BJ (cell line): Measurements from ENCODE around the gene UTY. TPM values are rescaled to one million over a fixed set of nuclear protein-coding genes. Genes with fewer than 3 reads are reported as not detected.

Experiments
- CTCF ChIA-PET: fragments of 350-600 bp; formaldehyde crosslinking; extraction: SDS; loops from one replicate; lab custom pipeline; 2021; ENCODE audit warnings: antibody characterized with exemption, inconsistent platforms; lab: Yijun Ruan, JAX
- POLR2A ChIA-PET: fragments of 300-600 bp; sonication (Branson Sonifier 250); formaldehyde crosslinking; extraction: SDS; loops from one replicate; lab custom pipeline; 2021; ENCODE audit warnings: antibody characterized with exemption; lab: Charles Lee
- DNase-seq: peaks from one replicate; pipeline ENCODE4 v3.0.0-alpha.2; 2011; ENCODE audit warnings: low read depth
- H3K27me3 ChIP-seq: 2 replicates; pipeline ENCODE4 v1.6.0; 2011; ENCODE audit warnings: low read length; ENCODE audit not compliant: control insufficient read depth, insufficient read depth
- H3K36me3 ChIP-seq: 2 replicates; pipeline ENCODE4 v1.5.1; 2011; ENCODE audit warnings: low read length; ENCODE audit not compliant: control insufficient read depth, insufficient read depth
- H3K4me3 ChIP-seq: 2 replicates; pipeline ENCODE4 v1.5.1; 2011; ENCODE audit warnings: low read depth, mild to moderate bottlenecking, control low read depth, low read length
- CTCF ChIP-seq: IDR thresholded peaks from 2 replicates; pipeline ENCODE4 v1.5.1; 2011; ENCODE audit warnings: low read depth, mild to moderate bottlenecking, control low read depth, inconsistent platforms, low read length, moderate library complexity; ENCODE audit not compliant: insufficient read depth
- polyA plus RNA-seq: library from polyadenylated mRNA; depleted of rRNA; stranded (reverse); fragments of >200 nt; gene quantifications from 2 replicates; pipeline ENCODE4 v1.2.3, GENCODE V29; 2011

The UTY gene
- polyA plus RNA-seq, 1 experiment = 5.8 TPM

DNA sequence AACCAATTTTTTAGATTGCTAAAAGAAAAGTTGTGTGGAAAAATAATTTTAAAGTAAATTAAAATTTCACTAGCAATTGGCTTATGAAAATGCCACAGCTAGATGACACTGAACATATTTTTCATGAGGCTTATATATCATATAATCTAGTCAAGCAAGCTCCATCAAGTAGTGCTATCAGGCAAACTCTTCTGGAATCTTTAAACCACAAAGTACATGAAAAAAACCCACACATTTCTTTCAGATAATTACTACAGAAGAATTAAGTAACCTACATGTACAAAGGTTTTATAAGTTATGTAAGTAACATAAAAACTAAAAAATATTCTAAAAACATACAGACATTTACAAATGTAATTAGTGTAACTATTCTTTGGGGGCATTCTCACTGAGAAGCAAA is 229.4 kb downstream of the UTY start:
- ChIA-PET CTCF (no interaction called here), POLR2A (no interaction called here)
- DNase-seq = no peak
- TF ChIP-seq CTCF = no peak
- H3K27me3 ChIP-seq = no peaks in the 10 kb centered on the region
- no peak overlapping the region for H3K4me3 ChIP-seq
- no peaks in the 10 kb centered on the region for H3K36me3 ChIP-seq

GRCh38 chrY:13243716-13244115 is 236.1 kb downstream of the UTY start:
- no peak overlapping the region for H3K4me3 ChIP-seq
- POLR2A ChIA-PET = no interaction called here
- DNase-seq = no peak
- no peak for TF ChIP-seq CTCF
- H3K27me3 ChIP-seq = no peaks in the 10 kb centered on the region
- CTCF ChIA-PET = no interaction called here
- H3K36me3 ChIP-seq = no peaks in the 10 kb centered on the region

DNA sequence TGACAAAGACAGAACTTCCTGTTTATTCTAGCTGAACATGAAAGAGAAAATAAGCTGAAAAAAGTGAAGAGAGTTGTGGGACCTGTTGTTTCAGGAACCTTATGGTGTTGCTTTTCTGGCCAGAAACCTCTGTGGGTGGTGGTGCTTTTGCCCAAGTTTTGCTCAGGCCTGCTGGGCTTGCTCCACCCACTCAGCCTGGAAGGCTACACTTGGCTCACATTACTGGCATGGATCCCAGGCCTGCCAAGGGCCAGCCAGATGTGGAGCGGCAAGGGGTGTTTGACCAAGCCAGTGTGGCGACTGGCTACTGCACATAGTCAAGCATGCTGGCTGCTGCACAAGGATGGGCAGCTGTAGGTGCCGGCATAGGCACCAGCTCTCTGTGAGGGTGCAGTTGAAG is 245.9 kb downstream of the UTY start:
- H3K27me3 ChIP-seq = no peaks in the 10 kb centered on the region
- H3K36me3 ChIP-seq = no peaks in the 10 kb centered on the region; the same call in 1 of the 2 replicates
- CTCF ChIA-PET = interaction anchor here (0.8 to 1.4 kb wide), 2 partner anchors 13 to 110 kb away, joined by 3 read pairs; no protein-coding TSS in a partner anchor
- DNase-seq = no peak
- no peak for TF ChIP-seq CTCF
- no peak overlapping the region for H3K4me3 ChIP-seq
- POLR2A ChIA-PET = no interaction called here

DNA sequence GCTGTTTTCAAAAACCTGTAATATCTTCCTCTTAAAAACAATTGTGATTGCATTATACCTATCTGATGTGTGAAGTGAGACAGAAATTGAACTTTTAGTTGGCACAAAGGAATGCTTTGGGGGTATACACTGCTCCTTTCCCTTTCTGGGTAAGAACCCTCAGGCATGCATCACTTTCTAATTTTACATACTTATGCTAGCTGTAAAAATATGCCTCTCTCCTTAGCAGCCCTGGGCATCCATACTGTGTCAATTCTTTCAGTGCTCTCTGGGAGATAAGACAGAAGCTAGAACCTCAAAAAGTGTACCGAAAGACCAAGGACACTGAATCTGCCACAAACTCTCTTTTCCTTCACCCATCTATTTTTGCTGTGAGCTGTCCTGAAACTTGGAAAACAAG is 246.7 kb downstream of the UTY start:
- TF ChIP-seq CTCF = no peak
- Histone ChIP-seq H3K4me3 (no peak overlapping the region), H3K36me3 (no peaks in the 10 kb centered on the region; the same call in 1 of the 2 replicates), H3K27me3 (no peaks in the 10 kb centered on the region)
- POLR2A ChIA-PET = no interaction called here
- CTCF ChIA-PET = no interaction called here
- DNase-seq = no peak

DNA sequence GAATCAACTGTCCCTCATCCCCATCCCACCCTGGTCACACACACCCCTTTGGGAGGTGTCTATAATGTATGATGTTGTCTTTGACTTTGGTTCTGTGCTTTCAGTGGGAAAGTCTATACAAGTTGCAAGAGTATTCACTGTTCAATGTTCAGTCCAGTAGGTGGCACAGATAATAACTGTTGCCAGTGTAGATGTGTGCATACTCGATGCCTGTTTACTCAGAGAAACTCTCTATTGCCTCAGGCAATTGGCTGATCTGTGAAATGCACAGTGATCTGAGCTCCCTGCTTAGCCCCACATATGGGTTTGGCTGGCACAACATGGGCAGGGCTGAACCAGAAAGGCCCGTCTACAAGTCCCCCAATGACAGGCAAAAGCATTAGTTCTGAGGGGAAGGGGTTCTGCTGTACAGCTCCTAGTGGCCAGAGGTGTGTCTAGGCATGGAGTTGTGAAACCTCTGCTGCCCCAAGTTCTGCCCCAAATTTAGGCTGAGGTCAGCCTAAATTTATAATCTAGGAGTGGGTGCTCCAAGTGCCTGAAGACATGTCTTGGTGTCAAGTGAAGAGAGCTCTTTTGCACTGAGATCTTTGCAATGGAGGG is 252.4 kb downstream of the UTY start:
- Histone ChIP-seq H3K36me3 (no peaks in the 10 kb centered on the region), H3K27me3 (no peaks in the 10 kb centered on the region), H3K4me3 (no peak overlapping the region)
- ChIA-PET CTCF (no interaction called here), POLR2A (no interaction called here)
- TF ChIP-seq CTCF = no peak
- no peak for DNase-seq
